Left colon (tissue), 2 donors: ENCODE data around the gene SLC35F1. TPM values are rescaled to one million over a fixed set of nuclear protein-coding genes. Genes with fewer than 3 reads are reported as not detected.
"Not testable (repeated sequence)": the region's sequence is repeated elsewhere in the genome, so short reads cannot be mapped to it uniquely, and the experiment has no call there.

ENCODE experiments used
- ATAC-seq: fragments of 200-7000 bp; cut with Tn5 transposase; one replicate; pipeline ENCODE4 v1.9.1; 2020; ENCODE audit warnings: mild to moderate bottlenecking, moderate library complexity
- DNase-seq, 2 donors: peaks; one replicate each; pipeline ENCODE4 v3.0.0-alpha.2; 2020
- intact Hi-C, 2 donors: fragments of 100-400 bp; cut with DNase I in 1 of 2; cut with micrococcal nuclease in 1 of 2; formaldehyde crosslinking; loops; one replicate each; pipeline versions ENCODE4 v1.11.2 to v1.14.0; 2022; cut with DNase I, micrococcal nuclease
- long read RNA-seq: library from polyadenylated mRNA; unstranded; transcript quantifications from one replicate; pipeline ENCODE4 v2.0.0, GENCODE V29; 2021
- total RNA-seq, 2 donors: library from RNA; stranded (reverse); fragmentation: NEBNext Ultra II Directional; extraction: Animal tissue kit (Norgen Biotek cat#: 25700); gene quantifications; one replicate each; pipeline ENCODE4 v1.2.1, GENCODE V29; 2021
- donor health status: DM: no; HTN: no; CAD: no.
- donor health status: DM: yes; HTN: yes; CAD: no.

Gene SLC35F1
- total RNA-seq = under 1 TPM; 0.37 to 0.84 TPM
- long read RNA-seq, partial matches to known transcripts = 1 of 1 reads
- long read RNA-seq, other reads (novel, unspliced or antisense) = 0 of 1 reads

DNA sequence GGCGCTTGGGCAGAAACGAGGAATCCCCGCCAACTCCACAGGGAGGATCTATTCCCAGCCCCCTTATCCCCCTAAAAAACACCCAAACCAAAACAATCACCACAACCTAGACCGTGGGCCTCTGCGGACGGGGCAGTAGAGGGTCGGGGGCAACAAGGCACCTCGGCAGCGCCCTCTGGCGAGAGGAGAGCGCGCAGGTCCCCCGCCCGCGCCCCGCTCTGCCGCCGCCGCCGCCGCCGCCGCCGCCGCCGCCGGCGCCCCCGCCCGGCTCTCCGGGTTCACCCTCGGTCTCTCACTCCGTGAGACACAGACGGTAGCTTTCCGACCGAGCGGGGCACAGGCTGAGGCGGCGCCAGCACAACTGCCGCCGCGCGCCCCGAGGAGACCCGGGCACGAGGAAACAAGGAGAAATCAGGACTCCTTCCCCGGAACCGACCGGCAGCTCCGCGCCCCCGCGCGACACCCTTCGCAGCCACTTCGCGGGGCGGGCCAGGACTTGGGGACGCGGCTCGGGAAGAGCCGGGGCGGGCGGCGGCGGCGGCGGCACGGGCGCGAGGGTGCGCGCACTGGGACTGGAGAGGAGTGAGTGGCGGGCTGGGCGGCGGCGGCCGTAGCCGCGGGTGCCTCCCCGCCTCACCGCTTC lies at the start of gene SLC35F1:
TSS of gene SLC35F1 (plus strand) at position 307 of the 643 bp plus-strand sequence.
- intact Hi-C loops = no loop called here
- peak in 1 of 2 donors; percentile 26 for DNase-seq
- peak; percentile 52 for ATAC-seq

DNA sequence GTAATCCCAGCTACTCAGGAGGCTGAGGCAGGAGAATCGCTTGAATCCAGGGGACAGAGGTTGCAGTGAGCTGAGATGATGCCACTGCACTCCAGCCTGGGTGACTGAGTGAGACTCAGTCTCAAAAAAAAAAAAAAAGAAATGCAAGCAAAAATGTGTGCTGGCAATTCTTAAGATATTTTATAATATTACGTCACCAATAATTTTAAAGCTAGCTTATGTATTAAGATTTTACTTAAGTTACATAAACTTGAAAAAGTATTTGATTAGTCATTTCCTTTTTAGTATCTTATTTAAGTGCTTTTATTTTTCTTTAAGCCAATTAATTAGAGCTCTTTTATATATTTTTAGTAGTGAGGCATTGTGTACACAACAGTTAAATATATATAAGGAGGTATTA lies 48.5 kb upstream of the SLC35F1 start:
- DNase-seq, intact Hi-C loops, ATAC-seq: not testable (repeated sequence)

- intact Hi-C loops = no loop called here
- ATAC-seq (no peak), DNase-seq (no peak)
Observed at GRCh38 chr6:117861545-117861944, 45.5 kb upstream of the SLC35F1 start.

GRCh38 chr6:117866561-117866960 lies 40.5 kb upstream of the SLC35F1 start:
- no peak for ATAC-seq

DNA sequence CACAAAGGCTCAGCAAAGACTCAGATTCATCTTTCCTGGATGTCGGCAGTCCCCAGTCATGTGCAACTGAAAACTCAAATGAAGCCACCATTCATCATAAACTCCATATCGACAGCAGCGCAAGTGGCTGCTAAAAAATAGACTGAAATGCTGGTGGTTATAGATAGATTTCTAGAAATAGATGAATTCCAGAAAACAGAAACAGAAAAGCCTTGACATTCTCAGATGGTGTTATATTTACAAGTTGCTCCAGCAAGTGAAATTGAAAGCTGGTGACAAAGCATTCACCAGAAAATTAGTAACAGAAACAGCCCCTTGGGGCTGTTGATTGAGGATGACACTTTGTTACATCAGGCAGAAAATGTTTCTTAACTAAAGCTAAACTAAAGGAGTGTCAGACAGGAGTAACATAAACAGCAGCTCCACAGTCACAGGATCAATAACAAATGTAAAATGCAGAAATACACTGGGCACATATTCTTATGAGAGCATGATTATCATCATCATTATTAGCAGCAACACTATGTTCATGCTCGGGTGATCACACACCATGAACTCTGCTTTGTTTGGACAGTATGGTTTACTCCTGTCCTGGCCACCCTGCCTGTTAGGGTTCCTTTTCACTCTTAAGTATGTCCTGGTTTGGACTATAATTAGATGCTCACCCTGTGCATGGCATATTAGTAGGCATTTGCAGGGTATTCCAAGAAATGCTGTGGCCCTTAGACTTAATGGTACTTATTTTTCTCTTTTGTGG lies 36.4 kb upstream of the SLC35F1 start:
- ATAC-seq (no peak), DNase-seq (no peak)
- intact Hi-C loops = no loop called here

More at GRCh38 chr6:117866561-117866960, 40.5 kb upstream of the SLC35F1 start:
- no peak for DNase-seq
- intact Hi-C loops = no loop called here

DNA sequence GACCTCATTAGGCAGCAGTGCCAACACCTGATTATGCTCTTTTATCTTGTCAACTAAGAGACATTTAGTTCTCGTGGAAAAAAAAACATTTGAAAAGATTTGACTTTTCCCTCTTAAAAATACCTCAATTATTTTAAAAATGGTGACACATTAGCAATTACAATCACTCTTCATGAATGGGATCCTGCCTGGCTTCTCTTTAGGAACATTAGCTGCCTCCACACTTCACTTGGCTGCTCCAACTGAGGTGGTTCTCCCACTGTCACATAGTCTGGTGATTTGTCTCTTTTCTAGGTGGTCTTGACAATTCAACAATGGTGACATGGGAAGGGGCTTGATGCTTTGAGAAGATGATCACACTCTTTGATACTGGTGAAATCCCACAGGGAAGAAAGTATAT lies 26.2 kb upstream of the SLC35F1 start:
- intact Hi-C loops = no loop called here
- ATAC-seq = no peak
- no peak for DNase-seq

GRCh38 chr6:117890172-117890571 lies 16.9 kb upstream of the SLC35F1 start:
- ATAC-seq = no peak
- intact Hi-C loops = no loop called here

GRCh38 chr6:117906507-117906957 lies 532 bp upstream of the SLC35F1 start:
- DNase-seq (no peak), ATAC-seq (peak; percentile 37)
- intact Hi-C loops = no loop called here

More at GRCh38 chr6:117890172-117890571, 16.9 kb upstream of the SLC35F1 start:
- no peak for DNase-seq

DNA sequence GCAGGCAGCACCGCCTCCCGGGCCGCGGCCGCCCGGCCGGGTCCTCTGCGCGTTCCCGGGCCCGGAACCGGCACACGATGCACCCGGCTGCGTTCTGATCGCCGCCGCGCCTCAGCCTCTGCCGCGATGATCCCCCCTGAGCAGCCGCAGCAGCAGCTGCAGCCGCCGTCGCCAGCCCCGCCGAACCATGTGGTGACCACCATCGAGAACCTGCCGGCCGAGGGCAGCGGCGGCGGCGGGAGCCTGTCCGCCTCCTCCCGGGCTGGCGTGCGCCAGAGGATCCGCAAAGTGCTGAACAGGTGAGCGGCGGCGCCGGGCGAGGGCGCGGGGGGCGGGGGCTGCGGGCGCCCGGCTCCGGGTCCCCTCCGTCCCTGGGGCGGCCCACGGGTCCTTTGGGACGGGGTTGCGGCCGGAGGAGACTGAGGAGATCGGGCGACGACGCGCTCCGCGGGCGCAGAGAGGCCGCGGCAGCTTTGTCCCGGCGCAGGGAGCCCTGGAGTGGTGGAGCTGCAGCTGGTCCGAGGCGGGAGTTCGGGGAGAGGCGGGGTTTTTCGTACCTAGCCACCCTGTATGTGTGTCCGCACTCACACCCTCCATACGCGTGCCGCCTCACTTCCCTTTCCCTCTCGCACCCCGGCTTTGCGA lies 659 bp downstream of the SLC35F1 start:
- intact Hi-C loops = no loop called here
- ATAC-seq (peak; percentile 23), DNase-seq (peak in 1 of 2 donors; percentile 5)

GRCh38 chr6:117908246-117909068 lies 1.4 kb downstream of the SLC35F1 start:
- intact Hi-C loops = no loop called here
- ATAC-seq (no peak), DNase-seq (no peak)

DNA sequence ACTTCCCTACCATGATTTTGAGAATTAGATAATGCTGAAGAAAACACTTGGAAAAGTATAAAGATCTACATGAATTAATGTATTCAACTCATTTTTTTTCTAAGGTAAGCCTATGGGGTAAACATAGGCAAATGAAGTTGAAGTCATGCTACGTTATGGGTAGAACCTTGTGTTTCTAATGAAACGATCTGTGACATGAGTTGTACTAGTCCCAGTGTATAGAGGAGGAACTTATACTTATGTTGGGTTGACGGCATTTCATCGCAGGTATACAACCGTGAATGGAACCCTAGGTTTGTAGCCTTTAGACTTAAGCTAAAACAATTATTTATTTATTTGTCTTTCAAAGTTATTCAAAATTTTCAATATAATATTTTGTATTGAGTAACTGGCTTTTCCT lies 2.6 kb downstream of the SLC35F1 start:
- intact Hi-C loops = no loop called here
- DNase-seq (no peak), ATAC-seq (no peak)

GRCh38 chr6:117910549-117910948 lies 3.5 kb downstream of the SLC35F1 start:
- DNase-seq = no peak
- intact Hi-C loops = no loop called here
- ATAC-seq = no peak

DNA sequence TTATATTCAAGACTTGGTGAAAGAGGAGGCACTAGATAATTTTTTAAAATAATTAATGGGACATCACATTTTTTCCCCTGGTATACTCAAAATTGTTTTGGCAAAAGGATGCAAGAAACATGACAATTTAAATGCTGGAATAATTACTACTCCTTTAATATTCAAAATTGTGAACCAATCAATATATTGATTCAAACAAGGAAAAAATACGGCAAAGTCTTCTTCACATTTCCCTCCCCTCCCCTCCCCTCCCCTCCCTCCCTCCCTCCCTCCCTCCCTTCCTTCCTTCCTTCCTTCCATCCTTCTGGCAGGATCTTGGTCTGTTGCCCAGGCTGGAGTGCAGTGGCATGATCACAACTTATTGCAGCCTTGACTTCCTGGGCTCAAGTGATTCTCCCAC lies 4.1 kb downstream of the SLC35F1 start:
- no peak for ATAC-seq

GRCh38 chr6:117911660-117912059 lies 4.6 kb downstream of the SLC35F1 start:
- intact Hi-C loops = no loop called here
- ATAC-seq (no peak), DNase-seq (no peak)

More for the DNA sequence above, 4.1 kb downstream of the SLC35F1 start:
- no peak for DNase-seq
- intact Hi-C loops = no loop called here

DNA sequence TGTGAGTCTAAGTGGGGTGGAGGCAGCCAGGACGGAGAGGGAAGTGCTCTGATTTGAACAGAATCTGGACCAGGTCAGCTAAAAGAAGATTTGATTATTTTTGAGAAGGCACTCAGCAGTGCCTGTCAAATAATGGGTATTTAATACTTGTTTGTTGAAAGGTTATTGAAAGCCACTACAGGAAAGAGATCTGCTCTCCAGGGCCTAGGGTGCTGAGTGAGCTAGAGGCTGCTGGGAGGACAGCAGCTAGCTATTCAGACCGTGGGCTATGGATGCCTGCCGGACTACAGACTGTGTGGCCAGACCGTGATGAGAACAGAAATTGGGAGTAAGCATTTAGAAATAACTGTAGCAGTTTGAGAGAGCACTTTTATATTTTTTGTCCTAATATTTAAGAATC lies 8.8 kb downstream of the SLC35F1 start:
- intact Hi-C loops = no loop called here
- ATAC-seq = no peak

GRCh38 chr6:117916483-117916882 lies 9.4 kb downstream of the SLC35F1 start:
- ATAC-seq (no peak), DNase-seq (no peak)
- intact Hi-C loops = no loop called here

More for the DNA sequence above, 8.8 kb downstream of the SLC35F1 start:
- no peak for DNase-seq

DNA sequence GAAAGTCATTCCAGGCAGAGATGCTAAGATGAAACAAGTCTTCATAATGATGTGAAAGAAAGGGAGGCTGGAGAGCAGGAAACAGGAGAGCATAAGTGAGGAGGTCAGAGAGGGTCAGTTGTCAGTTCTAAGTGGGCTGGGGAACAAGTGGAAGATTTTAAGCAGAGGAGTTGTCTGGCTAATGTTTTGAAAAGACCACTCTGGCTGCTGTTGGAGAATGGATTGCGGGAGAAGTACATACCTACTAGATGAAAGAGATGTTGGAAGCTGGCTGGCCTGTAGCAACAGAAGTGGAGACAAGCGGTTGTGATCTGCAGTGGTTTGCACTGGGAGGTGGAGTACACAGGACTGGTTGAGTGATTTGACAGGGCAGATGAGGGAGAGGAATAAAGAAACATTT lies 10.1 kb downstream of the SLC35F1 start:
- no peak for DNase-seq
- intact Hi-C loops = no loop called here
- ATAC-seq = no peak

- intact Hi-C loops = no loop called here
- ATAC-seq (no peak), DNase-seq (no peak)
Observed at GRCh38 chr6:117918454-117918853, 11.4 kb downstream of the SLC35F1 start.

DNA sequence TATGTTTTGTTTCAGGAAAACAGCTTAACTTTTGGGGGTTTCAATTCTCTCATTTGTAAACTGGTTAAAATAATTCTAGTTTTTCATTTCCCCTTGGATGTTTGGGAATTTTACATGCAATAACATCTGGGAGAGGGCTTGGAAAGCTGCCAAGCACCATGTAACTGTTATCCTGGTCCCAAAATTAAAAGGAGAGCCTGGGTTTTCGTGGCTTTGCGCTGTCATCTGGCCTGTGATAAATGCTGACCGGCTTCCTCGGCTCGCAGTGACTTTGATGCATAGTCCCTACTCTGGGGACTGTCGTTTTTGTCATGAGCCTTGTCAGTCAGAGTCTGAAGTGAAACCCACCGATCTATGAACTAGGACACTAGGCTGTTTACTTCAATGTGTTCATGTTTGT lies 12.2 kb downstream of the SLC35F1 start:
- intact Hi-C loops = no loop called here
- DNase-seq = no peak

More for the DNA sequence above, 12.2 kb downstream of the SLC35F1 start:
- no peak for ATAC-seq
